ENCODE measurements around the gene ZNF45. TPM values are rescaled to one million over a fixed set of nuclear protein-coding genes. Genes with fewer than 3 reads are reported as not detected.
A peak's percentile ranks its signal among the peaks of the same experiment; 100 is the strongest.

The ZNF45 gene
- total and polyA plus RNA-seq, 2 of the 13 experiments (the other 11 are each of a cell fraction or from before 2014, with no cell fraction given): 2.4 to 11.3 TPM

DNA sequence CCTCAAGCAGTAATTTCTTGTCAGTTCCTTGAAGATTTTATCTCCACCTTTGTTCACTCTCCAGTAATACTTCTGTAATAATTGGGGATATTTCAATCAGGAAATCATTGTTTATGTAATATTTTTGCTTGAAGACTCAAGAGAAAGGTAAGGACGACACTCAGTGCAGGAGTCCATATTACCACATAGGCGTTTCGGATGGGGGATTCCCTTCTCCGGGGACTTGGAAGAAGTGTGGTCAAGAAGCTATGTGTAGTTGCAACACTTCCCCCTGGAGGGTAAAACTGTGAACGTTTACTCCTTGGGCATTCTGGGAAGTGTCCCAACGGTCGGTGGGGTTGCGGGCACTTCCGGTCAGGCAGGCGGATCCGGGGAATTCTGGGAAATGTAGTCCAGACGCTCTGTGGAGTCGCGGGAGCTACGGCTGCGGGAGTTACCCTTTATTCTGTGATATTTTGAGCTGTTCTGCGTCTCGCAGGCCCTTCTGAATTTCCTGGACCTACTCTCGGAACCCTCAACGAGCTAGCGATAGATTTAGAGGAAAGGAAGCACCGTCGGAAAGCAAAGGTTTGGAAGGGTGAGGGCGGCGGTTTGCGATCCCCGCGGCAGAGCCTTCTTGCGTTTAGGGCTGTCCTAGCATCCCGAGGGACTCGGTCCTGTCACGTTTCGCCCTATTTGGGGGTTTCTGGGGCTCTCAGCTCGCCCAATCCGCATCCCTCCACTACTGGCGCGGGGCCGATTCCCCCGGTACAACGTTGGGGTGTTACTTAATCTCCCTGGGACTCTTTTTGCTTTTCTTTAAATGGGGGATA is 16.0 kb upstream of the ZNF45 start, which contains the start of gene ZNF221 (continued):
- TF ChIP-seq, protein P1, sequence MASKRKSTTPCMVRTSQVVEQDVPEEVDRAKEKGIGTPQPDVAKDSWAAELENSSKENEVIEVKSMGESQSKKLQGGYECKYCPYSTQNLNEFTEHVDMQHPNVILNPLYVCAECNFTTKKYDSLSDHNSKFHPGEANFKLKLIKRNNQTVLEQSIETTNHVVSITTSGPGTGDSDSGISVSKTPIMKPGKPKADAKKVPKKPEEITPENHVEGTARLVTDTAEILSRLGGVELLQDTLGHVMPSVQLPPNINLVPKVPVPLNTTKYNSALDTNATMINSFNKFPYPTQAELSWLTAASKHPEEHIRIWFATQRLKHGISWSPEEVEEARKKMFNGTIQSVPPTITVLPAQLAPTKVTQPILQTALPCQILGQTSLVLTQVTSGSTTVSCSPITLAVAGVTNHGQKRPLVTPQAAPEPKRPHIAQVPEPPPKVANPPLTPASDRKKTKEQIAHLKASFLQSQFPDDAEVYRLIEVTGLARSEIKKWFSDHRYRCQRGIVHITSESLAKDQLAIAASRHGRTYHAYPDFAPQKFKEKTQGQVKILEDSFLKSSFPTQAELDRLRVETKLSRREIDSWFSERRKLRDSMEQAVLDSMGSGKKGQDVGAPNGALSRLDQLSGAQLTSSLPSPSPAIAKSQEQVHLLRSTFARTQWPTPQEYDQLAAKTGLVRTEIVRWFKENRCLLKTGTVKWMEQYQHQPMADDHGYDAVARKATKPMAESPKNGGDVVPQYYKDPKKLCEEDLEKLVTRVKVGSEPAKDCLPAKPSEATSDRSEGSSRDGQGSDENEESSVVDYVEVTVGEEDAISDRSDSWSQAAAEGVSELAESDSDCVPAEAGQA (IDR thresholded peaks at IDR 0.05; ENCODE audit: low read depth): peak; percentile 64; the same call in 1 of the 2 replicates
- TF ChIP-seq, protein P1 (CRISPR knock-in tag; IDR thresholded peaks at IDR 0.05; ENCODE audit: borderline replicate concordance): no peak
- no peak for TF ChIP-seq AHR (CRISPR knock-in tag; IDR thresholded peaks at IDR 0.05)
- TF ChIP-seq, protein P2, sequence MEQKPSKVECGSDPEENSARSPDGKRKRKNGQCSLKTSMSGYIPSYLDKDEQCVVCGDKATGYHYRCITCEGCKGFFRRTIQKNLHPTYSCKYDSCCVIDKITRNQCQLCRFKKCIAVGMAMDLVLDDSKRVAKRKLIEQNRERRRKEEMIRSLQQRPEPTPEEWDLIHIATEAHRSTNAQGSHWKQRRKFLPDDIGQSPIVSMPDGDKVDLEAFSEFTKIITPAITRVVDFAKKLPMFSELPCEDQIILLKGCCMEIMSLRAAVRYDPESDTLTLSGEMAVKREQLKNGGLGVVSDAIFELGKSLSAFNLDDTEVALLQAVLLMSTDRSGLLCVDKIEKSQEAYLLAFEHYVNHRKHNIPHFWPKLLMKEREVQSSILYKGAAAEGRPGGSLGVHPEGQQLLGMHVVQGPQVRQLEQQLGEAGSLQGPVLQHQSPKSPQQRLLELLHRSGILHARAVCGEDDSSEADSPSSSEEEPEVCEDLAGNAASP (CRISPR knock-in tag; IDR thresholded peaks at IDR 0.05; ENCODE audit: borderline replicate concordance): no peak
- TF ChIP-seq, protein P3, sequence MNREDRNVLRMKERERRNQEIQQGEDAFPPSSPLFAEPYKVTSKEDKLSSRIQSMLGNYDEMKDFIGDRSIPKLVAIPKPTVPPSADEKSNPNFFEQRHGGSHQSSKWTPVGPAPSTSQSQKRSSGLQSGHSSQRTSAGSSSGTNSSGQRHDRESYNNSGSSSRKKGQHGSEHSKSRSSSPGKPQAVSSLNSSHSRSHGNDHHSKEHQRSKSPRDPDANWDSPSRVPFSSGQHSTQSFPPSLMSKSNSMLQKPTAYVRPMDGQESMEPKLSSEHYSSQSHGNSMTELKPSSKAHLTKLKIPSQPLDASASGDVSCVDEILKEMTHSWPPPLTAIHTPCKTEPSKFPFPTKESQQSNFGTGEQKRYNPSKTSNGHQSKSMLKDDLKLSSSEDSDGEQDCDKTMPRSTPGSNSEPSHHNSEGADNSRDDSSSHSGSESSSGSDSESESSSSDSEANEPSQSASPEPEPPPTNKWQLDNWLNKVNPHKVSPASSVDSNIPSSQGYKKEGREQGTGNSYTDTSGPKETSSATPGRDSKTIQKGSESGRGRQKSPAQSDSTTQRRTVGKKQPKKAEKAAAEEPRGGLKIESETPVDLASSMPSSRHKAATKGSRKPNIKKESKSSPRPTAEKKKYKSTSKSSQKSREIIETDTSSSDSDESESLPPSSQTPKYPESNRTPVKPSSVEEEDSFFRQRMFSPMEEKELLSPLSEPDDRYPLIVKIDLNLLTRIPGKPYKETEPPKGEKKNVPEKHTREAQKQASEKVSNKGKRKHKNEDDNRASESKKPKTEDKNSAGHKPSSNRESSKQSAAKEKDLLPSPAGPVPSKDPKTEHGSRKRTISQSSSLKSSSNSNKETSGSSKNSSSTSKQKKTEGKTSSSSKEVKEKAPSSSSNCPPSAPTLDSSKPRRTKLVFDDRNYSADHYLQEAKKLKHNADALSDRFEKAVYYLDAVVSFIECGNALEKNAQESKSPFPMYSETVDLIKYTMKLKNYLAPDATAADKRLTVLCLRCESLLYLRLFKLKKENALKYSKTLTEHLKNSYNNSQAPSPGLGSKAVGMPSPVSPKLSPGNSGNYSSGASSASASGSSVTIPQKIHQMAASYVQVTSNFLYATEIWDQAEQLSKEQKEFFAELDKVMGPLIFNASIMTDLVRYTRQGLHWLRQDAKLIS (CRISPR knock-in tag; IDR thresholded peaks at IDR 0.05): no peak
- no peak for TF ChIP-seq GATA4 (IDR thresholded peaks at IDR 0.05; ENCODE audit: borderline replicate concordance, low read depth)
- TF ChIP-seq, protein P4, sequence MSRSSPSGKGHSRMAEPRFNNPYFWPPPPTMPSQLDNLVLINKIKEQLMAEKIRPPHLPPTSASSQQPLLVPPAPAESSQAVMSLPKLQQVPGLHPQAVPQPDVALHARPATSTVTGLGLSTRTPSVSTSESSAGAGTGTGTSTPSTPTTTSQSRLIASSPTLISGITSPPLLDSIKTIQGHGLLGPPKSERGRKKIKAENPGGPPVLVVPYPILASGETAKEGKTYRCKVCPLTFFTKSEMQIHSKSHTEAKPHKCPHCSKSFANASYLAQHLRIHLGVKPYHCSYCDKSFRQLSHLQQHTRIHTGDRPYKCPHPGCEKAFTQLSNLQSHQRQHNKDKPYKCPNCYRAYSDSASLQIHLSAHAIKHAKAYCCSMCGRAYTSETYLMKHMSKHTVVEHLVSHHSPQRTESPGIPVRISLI (CRISPR knock-in tag; IDR thresholded peaks at IDR 0.05; ENCODE audit: borderline replicate concordance): 0 out of 2 replicates have a peak, but pooled peaks have one; percentile 13
- no peak for TF ChIP-seq SNAPC2 (CRISPR knock-in tag; IDR thresholded peaks at IDR 0.05)
- TF ChIP-seq ZNF326 (CRISPR knock-in tag; IDR thresholded peaks at IDR 0.05; ENCODE audit: borderline replicate concordance): no peak
- TF ChIP-seq ZBTB20 (CRISPR knock-in tag; IDR thresholded peaks at IDR 0.05; ENCODE audit: borderline replicate concordance, low read depth): 0 out of 2 replicates have a peak, but pooled peaks have one; percentile 26
- no peak for TF ChIP-seq ZNF564 (CRISPR knock-in tag; IDR thresholded peaks at IDR 0.05)
- no peak for TF ChIP-seq PAWR (CRISPR knock-in tag; IDR thresholded peaks at IDR 0.05; ENCODE audit: borderline replicate concordance)
- TF ChIP-seq KMT2B (CRISPR knock-in tag; IDR thresholded peaks at IDR 0.05): peak; percentile 81; the same call in 1 of the 2 replicates
- TF ChIP-seq MTF1 (CRISPR knock-in tag; IDR thresholded peaks at IDR 0.05): no peak
- 0 out of 2 replicates have a peak, but pooled peaks have one; percentile 47 for TF ChIP-seq JUN (CRISPR knock-in tag; IDR thresholded peaks at IDR 0.05)
- TF ChIP-seq ZNF589 (CRISPR knock-in tag; conservative IDR thresholded peaks at IDR 0.05): no peak
